SH-SY5Y (cell line): ENCODE measurements around the gene RNF39.

ENCODE experiments used
- GATA2 ChIP-seq: IDR thresholded peaks from 2 replicates; pipeline ENCODE4 v1.6.1; 2011; ENCODE audit warnings: mild to moderate bottlenecking, low read depth, low read length
- GATA3 ChIP-seq: IDR thresholded peaks from 2 replicates; pipeline ENCODE4 v1.6.1; 2011; ENCODE audit warnings: low read depth, mild to moderate bottlenecking, low read length, moderate library complexity

DNA sequence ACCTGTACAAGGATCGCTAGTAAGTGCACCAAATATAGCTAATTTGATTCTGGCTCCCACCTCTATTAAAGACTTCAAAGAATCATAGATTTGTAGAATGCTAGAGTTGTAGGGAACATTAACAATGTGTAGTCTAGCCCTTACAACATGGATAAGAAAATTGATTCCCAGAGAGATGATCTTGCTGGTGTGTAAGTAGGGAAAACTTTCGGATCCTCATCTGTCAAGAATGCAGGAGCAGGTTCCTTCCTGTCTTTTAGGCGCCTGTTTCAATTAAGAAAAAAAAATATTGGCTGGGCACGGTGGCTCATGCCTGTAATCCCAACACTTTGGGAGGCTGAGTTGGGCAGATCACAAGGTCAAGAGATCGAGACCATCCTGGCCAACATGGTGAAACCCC, 12.3 kb upstream of the RNF39 start:
- no peak for TF ChIP-seq GATA3
- no peak for TF ChIP-seq GATA2
